Mesothelial cell of epicardium (in vitro differentiated cells): Measurements from ENCODE around the gene PIGV. TPM values are rescaled to one million over a fixed set of nuclear protein-coding genes. Genes with fewer than 3 reads are reported as not detected.
"Not testable (repeated sequence)": the region's sequence is repeated elsewhere in the genome, so short reads cannot be mapped to it uniquely, and the experiment has no call there.

ENCODE experiments used
- DNase-seq, 2 experiments: peaks; one replicate each; pipeline ENCODE4 v3.0.0; 2021; ENCODE audit warnings: low spot score in 2 of 2; ENCODE audit not compliant: unreplicated experiment in 2 of 2
- H3K27ac Mint-ChIP-seq: 2 replicates; pipeline ENCODE4 v1.8.0; 2021; ENCODE audit warnings: mixed read lengths
- H3K27me3 Mint-ChIP-seq: 2 replicates; pipeline ENCODE4 v1.8.0; 2021; ENCODE audit warnings: low read depth, mixed read lengths
- H3K36me3 Mint-ChIP-seq: 2 replicates; pipeline ENCODE4 v1.8.0; 2021; ENCODE audit warnings: mixed read lengths
- H3K4me1 Mint-ChIP-seq: 2 replicates; pipeline ENCODE4 v1.8.0; 2021; ENCODE audit warnings: mixed read lengths
- H3K4me3 Mint-ChIP-seq: 2 replicates; pipeline ENCODE4 v1.8.0; 2021; ENCODE audit warnings: mild to moderate bottlenecking, moderate library complexity, mixed read lengths
- H3K9me3 Mint-ChIP-seq: 2 replicates; pipeline ENCODE4 v1.8.0; 2021; ENCODE audit warnings: mixed read lengths
- CTCF ChIP-seq: fragments of 200-600 bp; sonication (generic); IDR thresholded peaks from one replicate; pipeline ENCODE4 v1.5.0; 2021; ENCODE audit warnings: antibody characterized with exemption; ENCODE audit not compliant: unreplicated experiment
- total RNA-seq: library from RNA; stranded (reverse); gene quantifications from 3 replicates; pipeline ENCODE4 v1.2.1, GENCODE V29; 2021

The PIGV gene
- total RNA-seq, 1 donor from 2014 or later = 13.1 TPM

DNA sequence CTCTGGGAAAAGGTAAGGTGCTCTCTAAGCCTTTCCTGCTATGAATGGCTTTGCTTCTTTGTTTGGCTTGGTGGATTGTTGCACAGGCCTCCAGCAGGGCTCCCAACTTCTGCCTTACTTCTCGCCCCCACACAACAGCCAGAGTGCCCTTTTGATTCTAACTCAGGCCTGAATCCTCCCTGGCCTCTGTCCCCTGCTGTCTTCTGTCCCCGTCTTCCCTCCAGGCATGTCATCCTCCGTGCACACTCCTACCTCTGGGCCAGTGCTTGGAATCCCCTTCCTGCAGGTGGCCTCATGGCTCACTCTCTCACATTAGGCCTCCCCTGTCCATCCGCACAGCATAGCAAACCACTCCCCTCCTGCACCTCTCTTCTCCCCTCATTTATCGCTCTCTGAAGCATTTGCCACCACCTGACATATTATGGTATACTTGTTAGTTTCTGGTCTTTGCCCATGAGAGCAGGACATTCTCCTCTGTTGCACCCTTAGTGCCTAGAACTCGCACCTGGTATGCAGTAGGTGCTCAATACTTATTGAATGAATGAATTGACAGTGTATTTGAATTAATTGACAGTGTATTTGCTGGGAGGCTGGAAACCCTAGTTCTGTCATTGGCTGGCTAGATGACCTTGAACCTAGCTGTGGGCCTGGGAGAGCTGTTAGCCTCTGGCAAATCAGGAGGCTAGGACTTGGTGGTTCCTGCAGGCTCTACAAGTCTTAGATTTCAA is 41.6 kb downstream of the PIGV start:
- Mint-ChIP-seq H3K27ac (no peak overlapping the region), H3K9me3 (no peaks in the 10 kb centered on the region), H3K36me3 (peaks cover 11% of the 10 kb centered on the region), H3K27me3 (no peaks in the 10 kb centered on the region), H3K4me3 (peak overlapping the region; percentile 15), H3K4me1 (peaks cover 42% of the 10 kb centered on the region)
- DNase-seq = no peak
- TF ChIP-seq CTCF = no peak

DNA sequence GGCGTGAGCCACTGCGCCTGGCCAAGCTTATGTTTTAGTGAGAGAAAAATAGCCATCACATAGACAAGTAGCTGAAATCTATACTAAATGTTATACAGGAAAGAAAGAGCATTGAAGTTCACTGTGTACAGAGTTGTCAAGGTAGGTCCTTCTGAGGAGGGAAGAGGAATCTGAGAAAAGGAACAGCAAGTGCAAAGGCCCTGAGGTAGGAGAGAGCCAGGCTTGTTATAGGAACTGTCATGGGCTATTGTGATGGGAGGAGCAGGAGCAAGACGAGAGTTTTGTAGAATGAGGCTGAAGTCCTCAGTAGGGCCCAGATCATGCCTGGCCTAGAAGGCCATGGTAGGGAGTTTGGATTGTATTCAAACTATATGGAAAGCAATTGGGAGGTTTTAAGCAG is 43.3 kb downstream of the PIGV start:
- Mint-ChIP-seq H3K36me3 (peaks cover 22% of the 10 kb centered on the region), H3K27me3 (no peaks in the 10 kb centered on the region), H3K27ac (no peak overlapping the region), H3K9me3 (no peaks in the 10 kb centered on the region), H3K4me1 (peaks cover 26% of the 10 kb centered on the region), H3K4me3 (no peak overlapping the region)
- TF ChIP-seq CTCF = no peak
- no peak for DNase-seq

GRCh38 chr1:26831546-26832248 is 43.9 kb downstream of the PIGV start:
- no peak for TF ChIP-seq CTCF
- Mint-ChIP-seq H3K36me3 (peaks cover 25% of the 10 kb centered on the region), H3K4me1 (peaks cover 23% of the 10 kb centered on the region), H3K27me3 (no peaks in the 10 kb centered on the region), H3K4me3 (no peak overlapping the region), H3K27ac (peak overlapping the region; percentile 26), H3K9me3 (no peaks in the 10 kb centered on the region)
- DNase-seq = no peak

DNA sequence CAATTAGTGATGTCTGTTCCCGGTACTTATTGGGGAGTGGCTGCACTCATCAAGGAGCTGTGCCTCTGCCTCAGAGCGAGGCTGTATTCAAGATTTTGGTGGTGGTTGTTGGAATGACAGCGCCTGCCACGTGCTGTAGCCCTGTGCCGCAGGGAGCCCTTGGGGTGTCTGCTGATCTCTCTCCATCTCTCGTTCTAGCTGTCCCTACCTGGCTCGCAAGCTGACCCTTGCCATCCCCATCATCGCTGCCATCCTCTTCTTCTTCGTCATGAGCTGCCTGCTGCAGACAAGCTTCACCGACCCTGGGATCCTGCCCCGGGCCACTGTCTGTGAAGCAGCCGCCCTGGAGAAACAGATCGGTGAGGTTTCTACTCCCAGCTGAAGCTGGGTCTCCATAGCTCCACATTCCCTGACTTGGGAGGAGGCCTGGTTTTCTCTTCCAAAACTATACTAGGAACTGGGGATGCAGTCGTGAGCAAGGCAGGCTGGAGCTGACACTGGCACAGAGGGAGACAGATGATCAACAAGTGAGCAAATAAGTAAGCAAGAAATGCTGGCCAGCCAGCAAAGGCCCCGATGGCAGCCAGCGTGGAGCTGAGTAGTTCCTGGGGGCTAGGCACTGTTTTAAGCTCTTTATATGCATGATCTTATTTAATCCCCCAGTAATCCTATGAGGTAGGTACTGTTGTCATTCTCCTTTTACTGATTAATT is 44.7 kb downstream of the PIGV start:
- H3K27me3 Mint-ChIP-seq = no peaks in the 10 kb centered on the region
- no peak for DNase-seq
- no peak overlapping the region for H3K27ac Mint-ChIP-seq
- peaks cover 25% of the 10 kb centered on the region for H3K36me3 Mint-ChIP-seq
- H3K9me3 Mint-ChIP-seq = no peaks in the 10 kb centered on the region
- peaks cover 21% of the 10 kb centered on the region for H3K4me1 Mint-ChIP-seq
- no peak overlapping the region for H3K4me3 Mint-ChIP-seq
- TF ChIP-seq CTCF = no peak

DNA sequence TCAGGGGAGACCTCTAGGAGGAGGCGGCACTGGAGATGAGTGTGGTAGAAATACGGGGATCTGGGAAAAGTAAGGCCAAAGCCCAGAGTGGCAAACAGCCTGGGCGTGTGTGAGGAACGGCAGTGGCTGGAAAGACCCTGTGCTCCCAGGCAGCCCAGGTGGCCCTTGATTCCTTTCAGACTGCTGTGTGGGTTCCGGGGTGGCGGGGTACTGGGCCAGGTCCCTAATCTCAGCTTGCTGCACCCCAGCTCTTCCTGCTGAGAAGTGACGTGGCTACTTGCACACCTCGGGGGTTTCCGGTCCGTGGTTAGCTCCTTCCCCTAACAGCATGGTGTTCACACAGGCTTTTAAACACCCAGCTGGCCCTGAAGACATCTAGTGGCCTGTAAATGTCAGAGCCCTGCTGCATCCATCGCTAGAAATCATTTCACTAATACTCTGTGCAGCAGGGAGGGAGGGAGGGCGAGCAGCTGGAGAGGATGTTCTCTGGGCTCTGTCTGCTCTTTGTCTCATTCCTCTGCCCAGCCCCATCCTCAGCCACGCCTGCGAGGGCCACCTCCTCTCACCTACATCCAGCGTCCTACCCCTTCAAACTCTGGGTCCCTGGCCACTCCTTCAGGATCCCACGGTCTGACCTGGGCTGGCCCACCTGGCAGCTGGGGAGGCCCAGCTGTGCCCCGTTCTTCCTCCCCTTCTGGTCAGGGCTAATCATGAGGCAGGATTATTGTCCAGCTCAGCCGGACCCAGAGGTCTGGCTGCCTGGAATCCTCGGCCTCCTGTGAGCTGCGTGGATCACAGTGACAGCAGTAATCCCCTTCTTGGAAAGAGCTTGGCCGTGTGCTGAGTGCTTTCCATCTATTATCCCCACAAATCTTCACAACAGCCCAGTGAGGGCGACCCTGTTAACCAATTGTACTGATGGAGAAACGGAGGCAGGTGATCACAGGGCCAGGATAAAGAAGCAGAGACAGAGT is 46.0 kb downstream of the PIGV start:
- H3K36me3 Mint-ChIP-seq = peaks cover 31% of the 10 kb centered on the region
- no peak overlapping the region for H3K27ac Mint-ChIP-seq
- DNase-seq = no peak
- no peaks in the 10 kb centered on the region for H3K9me3 Mint-ChIP-seq
- H3K4me3 Mint-ChIP-seq = no peak overlapping the region
- TF ChIP-seq CTCF = no peak
- peaks cover 9% of the 10 kb centered on the region for H3K4me1 Mint-ChIP-seq
- no peaks in the 10 kb centered on the region for H3K27me3 Mint-ChIP-seq

GRCh38 chr1:26837665-26838064 is 49.9 kb downstream of the PIGV start:
- not testable (repeated sequence) for H3K4me1 Mint-ChIP-seq, H3K27ac Mint-ChIP-seq
- peaks cover 36% of the 10 kb centered on the region for H3K36me3 Mint-ChIP-seq

More at GRCh38 chr1:26837665-26838064, 49.9 kb downstream of the PIGV start:
- not testable (repeated sequence) for DNase-seq, H3K27me3 Mint-ChIP-seq, H3K9me3 Mint-ChIP-seq, H3K4me3 Mint-ChIP-seq
